Heart left ventricle (tissue), 13 donors: ENCODE measurements around the gene SOCS6.

Experiments used
- CTCF ChIP-seq, 12 donors: fragments of 200-600 bp; sonication (generic) in 4 of 12; IDR thresholded peaks; one replicate each; pipeline versions ENCODE4 v1.5.0 to v1.8.0; 2018 to 2022; ENCODE audit warnings: antibody characterized with exemption in 12 of 12, mild to moderate bottlenecking in 5 of 12
- POLR2A ChIP-seq, 2 donors: fragments of 450-650 bp; IDR thresholded peaks; one replicate each; pipeline ENCODE4 v1.6.1; 2017; ENCODE audit warnings: antibody characterized with exemption in 2 of 2, mild to moderate bottlenecking in 2 of 2, moderate library complexity in 2 of 2
- donor health status: ischemic (EF 13 %, LVEDD 7.1; RV severe dilation, severe dysfunction).
- donor health status: DM: no; HTN: yes; CAD: no.
- donor health status: DM: no; HTN: no; CAD: no.
- donor health status: ischemic (EF 25% LVEDD 6.9; RV normal size, moderate dysfunction).
- donor health status: ischemic (EF 25% LVEDD 5.7; RV mildly dilated, moderate dysfunction).
- donor health status: ischemic (EF 35%, LVEDD 5.7; RV mildly dilated, moderate dysfunction).
- donor health status: nonischemic (EF 11% LVEDD 7.7; RV severe dilation, severe dysfunction).
- donor health status: DM: yes; HTN: yes; CAD: no.
- donor health status: PGD.
- donor health status: ischemic (EF 29% LVEDD 5.4; RV normal size, mild dysfunction).
- donor health status: nonischemic (EF 23%, LVEDD 6.1; RV moderate dilation, normal function).

GRCh38 chr18:70280007-70280925 is 8.6 kb upstream of the SOCS6 start:
- TF ChIP-seq CTCF (IDR thresholded peaks at IDR 0.05), result no peak
- TF ChIP-seq POLR2A (IDR thresholded peaks at IDR 0.05), result no peak
